ENCODE results near the gene H2AZ1. TPM values are rescaled to one million over a fixed set of nuclear protein-coding genes. Genes with fewer than 3 reads are reported as not detected.

The H2AZ1 gene
- total RNA-seq, 5 donors from 2014 or later (not counting 1 experiment from before 2014, with no cell fraction given), result 93.9 to 146 (median 131) TPM

Other genes with a start within 250 kb of the H2AZ1 start
- 10 to 100 TPM; 12.9 to 18.7 (median 14.3) TPM for gene DAPP1, start 133.4 kb downstream of the H2AZ1 start, total RNA-seq
- gene LAMTOR3, start 55.8 kb downstream of the H2AZ1 start, total RNA-seq, result 10 to 100 TPM; 17.5 to 25.0 (median 19.4) TPM
- 10 to 100 TPM; 48.9 to 66.5 (median 61.7) TPM for gene DNAJB14, start 3.7 kb downstream of the H2AZ1 start, total RNA-seq
- under 1 TPM in 3 of 5 donors, not detected in 2; 0.13 to 0.19 (median 0.13) TPM for gene DDIT4L, start 240.2 kb upstream of the H2AZ1 start, total RNA-seq

Measured in T-cell (primary cell).